HFFc6 (cell line): ENCODE measurements around the gene SHISA9. TPM values are rescaled to one million over a fixed set of nuclear protein-coding genes. Genes with fewer than 3 reads are reported as not detected.

Source experiments
- DNase-seq: peaks from one replicate; pipeline ENCODE4 v3.0.0-alpha.2; 2018
- H3K27ac Mint-ChIP-seq: 2 replicates; pipeline ENCODE4 v1.8.0; 2020; ENCODE audit warnings: mild to moderate bottlenecking, mixed read lengths
- H3K27me3 Mint-ChIP-seq: 2 replicates; pipeline ENCODE4 v1.8.0; 2021; ENCODE audit warnings: mild to moderate bottlenecking, moderate library complexity, mixed read lengths; ENCODE audit not compliant: insufficient read depth
- H3K36me3 Mint-ChIP-seq: 2 replicates; pipeline ENCODE4 v1.8.0; 2021; ENCODE audit warnings: low read depth, mixed read lengths
- H3K4me1 Mint-ChIP-seq: 2 replicates; pipeline ENCODE4 v1.8.0; 2020; ENCODE audit warnings: low read depth, mixed read lengths
- H3K4me3 Mint-ChIP-seq: 2 replicates; pipeline ENCODE4 v1.8.0; 2020; ENCODE audit warnings: mild to moderate bottlenecking, moderate library complexity, mixed read lengths
- H3K9me3 Mint-ChIP-seq: 2 replicates; pipeline ENCODE4 v1.8.0; 2020; ENCODE audit warnings: mild to moderate bottlenecking, mixed read lengths
- CTCF ChIP-seq: fragments of 200-600 bp; sonication (generic); IDR thresholded peaks from 2 replicates; pipeline ENCODE4 v1.5.0; 2021; ENCODE audit warnings: antibody characterized with exemption, mild to moderate bottlenecking
- total RNA-seq, 6 experiments: library from RNA; stranded (reverse); fragmentation: NEBNext Ultra II Directional; extraction: Animal tissue kit (Norgen Biotek cat#: 25700); gene quantifications; 2 replicates in 1 of 6; 3 replicates in 5 of 6; pipeline ENCODE4 v1.2.3, GENCODE V29; 2021

SHISA9 gene
- total RNA-seq, 6 experiments from 2014 or later = not detected

- no peak for DNase-seq
- no peak for TF ChIP-seq CTCF
- Mint-ChIP-seq H3K9me3 (peaks cover 48% of the 10 kb centered on the region), H3K27me3 (no peaks in the 10 kb centered on the region; the same call in 1 of the 2 replicates), H3K4me3 (no peak overlapping the region), H3K36me3 (no peaks in the 10 kb centered on the region; the same call in 1 of the 2 replicates), H3K27ac (no peak overlapping the region), H3K4me1 (no peaks in the 10 kb centered on the region)
These were observed 245.4 kb downstream of the SHISA9 start for GRCh38 chr16:13146829-13147228.

GRCh38 chr16:13148294-13148693 lies 246.9 kb downstream of the SHISA9 start:
- no peak for TF ChIP-seq CTCF
- H3K27ac Mint-ChIP-seq = no peak overlapping the region
- peaks cover 58% of the 10 kb centered on the region for H3K9me3 Mint-ChIP-seq
- no peak overlapping the region for H3K4me3 Mint-ChIP-seq
- H3K27me3 Mint-ChIP-seq = no peaks in the 10 kb centered on the region; the same call in 1 of the 2 replicates
- H3K36me3 Mint-ChIP-seq = no peaks in the 10 kb centered on the region; the same call in 1 of the 2 replicates
- H3K4me1 Mint-ChIP-seq = no peaks in the 10 kb centered on the region
- no peak for DNase-seq

GRCh38 chr16:13148836-13149235 lies 247.4 kb downstream of the SHISA9 start:
- no peaks in the 10 kb centered on the region; the same call in 1 of the 2 replicates for H3K27me3 Mint-ChIP-seq
- H3K27ac Mint-ChIP-seq = no peak overlapping the region
- H3K36me3 Mint-ChIP-seq = no peaks in the 10 kb centered on the region; the same call in 1 of the 2 replicates
- peaks cover 54% of the 10 kb centered on the region for H3K9me3 Mint-ChIP-seq
- H3K4me1 Mint-ChIP-seq = no peaks in the 10 kb centered on the region
- DNase-seq = no peak
- H3K4me3 Mint-ChIP-seq = no peak overlapping the region
- no peak for TF ChIP-seq CTCF

DNA sequence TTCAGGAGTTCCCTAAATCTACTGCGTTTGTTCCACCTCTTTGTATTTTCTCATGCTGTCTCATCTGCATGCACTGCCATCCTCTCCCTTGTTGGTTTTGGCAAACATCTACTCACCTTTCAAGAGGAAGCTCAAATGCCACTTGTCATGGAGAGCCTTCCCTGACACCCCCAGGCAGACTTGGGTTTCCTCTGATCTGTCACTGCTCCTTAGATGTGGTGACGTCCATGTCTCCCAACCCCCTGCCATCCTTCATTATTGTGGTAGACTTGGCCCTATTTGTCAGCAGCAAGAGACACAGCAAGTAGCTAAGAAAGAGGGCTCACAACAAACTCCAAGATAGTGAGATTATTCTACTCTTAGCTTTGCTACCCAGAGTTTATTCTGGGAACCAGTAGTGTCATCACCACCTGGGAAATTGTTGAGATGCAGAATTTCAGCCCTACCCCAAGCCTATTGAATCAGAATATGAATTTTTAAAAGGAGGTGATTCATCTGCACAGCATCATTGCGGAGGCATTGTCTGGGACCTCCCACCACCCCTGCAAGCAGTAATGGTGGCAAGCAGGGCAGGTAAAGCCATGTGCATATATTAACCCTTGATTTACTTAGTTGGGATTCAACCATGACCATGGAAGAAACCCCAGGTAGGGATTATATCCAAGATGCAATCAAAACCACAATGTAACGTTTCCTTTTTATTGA lies 248.9 kb downstream of the SHISA9 start:
- Mint-ChIP-seq H3K27me3 (no peaks in the 10 kb centered on the region), H3K27ac (no peak overlapping the region), H3K36me3 (no peaks in the 10 kb centered on the region; the same call in 1 of the 2 replicates), H3K4me3 (no peak overlapping the region), H3K4me1 (no peaks in the 10 kb centered on the region), H3K9me3 (peaks cover 57% of the 10 kb centered on the region)
- no peak for DNase-seq
- TF ChIP-seq CTCF = no peak

- H3K36me3 Mint-ChIP-seq = no peaks in the 10 kb centered on the region
- H3K27me3 Mint-ChIP-seq = no peaks in the 10 kb centered on the region
- no peaks in the 10 kb centered on the region for H3K4me1 Mint-ChIP-seq
- H3K9me3 Mint-ChIP-seq = peaks cover 65% of the 10 kb centered on the region
- no peak overlapping the region for H3K27ac Mint-ChIP-seq
- no peak for DNase-seq
- no peak overlapping the region for H3K4me3 Mint-ChIP-seq
- no peak for TF ChIP-seq CTCF
These were observed 252.3 kb downstream of the SHISA9 start for GRCh38 chr16:13153696-13154095.
